ENCODE results near the gene CXCL3. TPM values are rescaled to one million over a fixed set of nuclear protein-coding genes. Genes with fewer than 3 reads are reported as not detected.
A peak's percentile ranks its signal among the peaks of the same experiment; 100 is the strongest.

Gene CXCL3
- polyA plus RNA-seq, 1 donor (not counting 4 experiments of a cell fraction or from before 2014, with no cell fraction given): 10.8 TPM

DNA sequence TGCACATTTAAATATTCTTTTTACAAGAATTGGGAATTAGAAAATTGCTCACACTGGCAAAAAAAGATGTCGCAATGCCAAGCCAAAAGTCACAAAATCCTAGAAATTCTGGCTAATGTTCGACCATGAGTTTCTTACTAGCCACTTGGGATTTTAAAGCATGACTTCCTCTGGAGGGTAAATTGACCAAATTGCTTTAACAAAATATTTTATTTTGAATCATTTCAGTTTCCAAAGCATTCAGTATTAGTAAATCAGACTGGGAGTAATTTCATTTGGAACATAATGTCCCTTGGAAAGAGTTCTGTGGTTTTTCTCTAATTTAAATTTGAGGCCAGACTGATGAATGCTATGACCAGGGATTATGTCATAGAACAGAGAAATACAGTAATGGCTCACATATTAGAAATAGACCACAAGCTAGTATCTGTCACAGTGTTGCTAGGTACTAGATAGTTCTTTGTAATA, 32.4 kb downstream of the CXCL3 start:
- no peaks in the 10 kb centered on the region for H4K20me1 ChIP-seq (ENCODE audit: control insufficient read depth, extremely low read depth, insufficient read depth, low read length)
- H3K4me3 ChIP-seq (ENCODE audit: control insufficient read depth in 2 of 3, extremely low read depth in 1 of 3, insufficient read depth in 2 of 3, low read depth in 1 of 3, low read length in 3 of 3): no peak overlapping the region
- H3K79me2 ChIP-seq (ENCODE audit: control insufficient read depth, insufficient read depth, low read length): no peaks in the 10 kb centered on the region
- H3K36me3 ChIP-seq (ENCODE audit: control insufficient read depth in 2 of 2, extremely low read depth in 1 of 2, insufficient read depth in 2 of 2, low read length in 2 of 2): no peaks in the 10 kb centered on the region
- dilution Hi-C loops (cut with MboI; ENCODE audit: extremely low pct_ligation_motif_present, low sequenced_read_pairs): no loop called here
- no peaks in the 10 kb centered on the region for H3K9me3 ChIP-seq (ENCODE audit: control insufficient read depth, low read depth, low read length)
- peaks cover 15% of the 10 kb centered on the region for H3K4me1 ChIP-seq (ENCODE audit: control insufficient read depth, extremely low read depth, insufficient read depth, low read length)
- H3K9me1 ChIP-seq (ENCODE audit: control insufficient read depth, extremely low read depth, insufficient read depth, low read length): no peaks in the 10 kb centered on the region
- H3K4me2 ChIP-seq (ENCODE audit: control insufficient read depth, extremely low read depth, insufficient read depth, low read depth, low read length): peak overlapping the region; percentile 59
- H3K9ac ChIP-seq (ENCODE audit: control insufficient read depth, extremely low read depth, insufficient read depth, low read length): peak overlapping the region; percentile 51
- peak; percentile 49 for FAIRE-seq
- H3K27me3 ChIP-seq (ENCODE audit: control insufficient read depth, extremely low read depth, insufficient read depth, low read length): no peaks in the 10 kb centered on the region
- H2AFZ ChIP-seq (ENCODE audit: control insufficient read depth, low read length): no peak overlapping the region
- peak overlapping the region; percentile 84 for H3K27ac ChIP-seq (ENCODE audit: control insufficient read depth, insufficient read depth, low read length)
- peak; percentile 40 for DNase-seq (ENCODE audit: low read depth, low spot score)
- no peak for TF ChIP-seq EZH2 (IDR thresholded peaks at IDR 0.05; ENCODE audit: low read length)
- no peak for TF ChIP-seq CTCF (optimal IDR thresholded peaks at IDR 0.05 in 1 of 3, IDR thresholded peaks at IDR 0.05 in 1 of 3, conservative IDR thresholded peaks at IDR 0.05 in 1 of 3; ENCODE audit: extremely low read depth in 1 of 3, insufficient read depth in 2 of 3, low read length in 3 of 3)

DNA sequence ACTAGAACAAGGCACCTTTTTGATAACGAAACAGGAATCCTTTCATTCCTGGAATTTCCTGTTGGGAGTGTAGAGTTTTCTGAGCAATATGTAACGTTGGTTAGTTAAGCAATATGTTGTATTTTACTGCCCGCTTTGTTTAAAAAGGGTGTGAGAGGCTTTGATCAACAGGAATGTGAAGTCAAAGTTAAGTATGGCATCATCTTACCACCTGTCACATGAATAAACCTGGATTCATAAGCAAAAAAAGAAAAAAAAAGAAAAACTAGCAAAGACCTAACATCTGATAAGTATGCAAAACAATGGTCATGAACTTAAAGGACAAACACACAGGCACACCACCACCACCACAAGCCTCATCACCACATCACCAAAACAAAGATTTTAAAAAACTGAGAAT, 33.0 kb downstream of the CXCL3 start:
- FAIRE-seq (peak; percentile 91), DNase-seq (ENCODE audit: low read depth, low spot score) (peak; percentile 77)
- no peaks in the 10 kb centered on the region for H3K9me3 ChIP-seq (ENCODE audit: control insufficient read depth, low read depth, low read length)
- no peaks in the 10 kb centered on the region for H4K20me1 ChIP-seq (ENCODE audit: control insufficient read depth, extremely low read depth, insufficient read depth, low read length)
- no peak overlapping the region for H3K4me3 ChIP-seq (ENCODE audit: control insufficient read depth in 2 of 3, extremely low read depth in 1 of 3, insufficient read depth in 2 of 3, low read depth in 1 of 3, low read length in 3 of 3)
- no peaks in the 10 kb centered on the region for H3K9me1 ChIP-seq (ENCODE audit: control insufficient read depth, extremely low read depth, insufficient read depth, low read length)
- peak overlapping the region; percentile 51 for H3K9ac ChIP-seq (ENCODE audit: control insufficient read depth, extremely low read depth, insufficient read depth, low read length)
- H3K79me2 ChIP-seq (ENCODE audit: control insufficient read depth, insufficient read depth, low read length): no peaks in the 10 kb centered on the region
- no peak overlapping the region for H2AFZ ChIP-seq (ENCODE audit: control insufficient read depth, low read length)
- H3K4me1 ChIP-seq (ENCODE audit: control insufficient read depth, extremely low read depth, insufficient read depth, low read length): peaks cover 15% of the 10 kb centered on the region
- dilution Hi-C loops (cut with MboI; ENCODE audit: extremely low pct_ligation_motif_present, low sequenced_read_pairs): no loop called here
- no peaks in the 10 kb centered on the region for H3K27me3 ChIP-seq (ENCODE audit: control insufficient read depth, extremely low read depth, insufficient read depth, low read length)
- peak overlapping the region; percentile 59 for H3K4me2 ChIP-seq (ENCODE audit: control insufficient read depth, extremely low read depth, insufficient read depth, low read depth, low read length)
- H3K27ac ChIP-seq (ENCODE audit: control insufficient read depth, insufficient read depth, low read length): peak overlapping the region; percentile 84
- no peak for TF ChIP-seq CTCF (optimal IDR thresholded peaks at IDR 0.05 in 1 of 3, IDR thresholded peaks at IDR 0.05 in 1 of 3, conservative IDR thresholded peaks at IDR 0.05 in 1 of 3; ENCODE audit: extremely low read depth in 1 of 3, insufficient read depth in 2 of 3, low read length in 3 of 3)
- TF ChIP-seq EZH2 (IDR thresholded peaks at IDR 0.05; ENCODE audit: low read length): no peak
- no peaks in the 10 kb centered on the region for H3K36me3 ChIP-seq (ENCODE audit: control insufficient read depth in 2 of 2, extremely low read depth in 1 of 2, insufficient read depth in 2 of 2, low read length in 2 of 2)

All from keratinocyte (primary cell).